ENCODE measurements around the gene NCKAP1.

GRCh38 chr2:182864949-182865570, 173.2 kb downstream of the NCKAP1 start:
- no peak for TF ChIP-seq CTCF (IDR thresholded peaks at IDR 0.05)
- no peak for TF ChIP-seq POLR2A (IDR thresholded peaks at IDR 0.05)
